A549 (cell line): ENCODE measurements around the gene SLC43A3. TPM values are rescaled to one million over a fixed set of nuclear protein-coding genes. Genes with fewer than 3 reads are reported as not detected.

Experiments used
- ATAC-seq, 2 experiments: fragments of 200-7000 bp in 1 of 2; fragments of >200 bp in 1 of 2; cut with Nextera tagmentation in 1 of 2; cut with Tn5 transposase in 1 of 2; 3 replicates each; pipeline versions ENCODE4 v1.8.0 to v1.9.1; 2018 to 2020; ENCODE audit warnings: mild to moderate bottlenecking in 1 of 2, moderate library complexity in 1 of 2
- CTCF ChIA-PET: fragments of 300-600 bp; sonication (Branson Sonifier 250); formaldehyde crosslinking; extraction: SDS; loops from one replicate; lab custom pipeline; 2021; ENCODE audit warnings: antibody characterized with exemption, inconsistent platforms; lab: Yijun Ruan, JAX
- POLR2A ChIA-PET: fragments of 350-600 bp; formaldehyde crosslinking; extraction: SDS; loops from one replicate; lab custom pipeline; 2021; ENCODE audit warnings: antibody characterized with exemption, inconsistent platforms; lab: Yijun Ruan, JAX
- DNase-seq, 2 experiments: peaks; one replicate each; pipeline versions ENCODE4 v3.0.0 to v3.0.0-alpha.2; 2011 to 2016; ENCODE audit warnings: low read depth in 1 of 2, low spot score in 1 of 2
- FAIRE-seq: peaks from 2 replicates; lab custom pipeline; 2011; peaks lifted over from hg19 to GRCh38; lab: Jason Lieb, UNC
- H3K27ac ChIP-seq, 2 experiments: fragments of >200 bp; sonication (Bioruptor Twin); formaldehyde crosslinking; 3 replicates each; pipeline ENCODE4 v1.5.1; 2016 to 2017
- H3K4me1 ChIP-seq: fragments of >200 bp; sonication (Bioruptor Twin); formaldehyde crosslinking; 3 replicates; pipeline ENCODE4 v1.6.1; 2016
- H3K4me2 ChIP-seq: fragments of >200 bp; sonication (Bioruptor Twin); formaldehyde crosslinking; 3 replicates; pipeline ENCODE4 v1.6.1; 2016
- H3K4me3 ChIP-seq: fragments of >200 bp; sonication (Bioruptor Twin); formaldehyde crosslinking; 3 replicates; pipeline ENCODE4 v1.5.1; 2016
- H3K9me3 ChIP-seq: fragments of >200 bp; sonication (Bioruptor Twin); formaldehyde crosslinking; 3 replicates; pipeline ENCODE4 v1.6.1; 2016
- CHD4 ChIP-seq: fragments of 200-600 bp; sonication (generic); IDR thresholded peaks from 2 replicates; pipeline ENCODE4 v1.6.1; 2016; ENCODE audit warnings: antibody characterized with exemption, mild to moderate bottlenecking, borderline replicate concordance
- E2F6 ChIP-seq: IDR thresholded peaks from 2 replicates; pipeline ENCODE4 v1.6.1; 2012; ENCODE audit warnings: low read depth, borderline replicate concordance
- EP300 ChIP-seq, 2 experiments: fragments of >200 bp; sonication (Bioruptor Twin); formaldehyde crosslinking; IDR thresholded peaks; 2 replicates in 1 of 2; 3 replicates in 1 of 2; pipeline ENCODE4 v1.6.1; 2016 to 2017
- FOSL2 ChIP-seq, 2 experiments: fragments of 450-650 bp in 1 of 2; fragments of >200 bp in 1 of 2; sonication (Bioruptor Twin) in 1 of 2; formaldehyde crosslinking; IDR thresholded peaks; 2 replicates each; pipeline versions ENCODE4 v1.5.0 to v1.6.1; 2016 to 2020; ENCODE audit warnings: mild to moderate bottlenecking in 1 of 2, moderate library complexity in 1 of 2
- FOXS1 ChIP-seq: fragments of 250-450 bp; sonication (Bioruptor Pico); IDR thresholded peaks from 2 replicates; pipeline ENCODE4 v1.5.0; 2020; ENCODE audit warnings: mild to moderate bottlenecking, moderate library complexity
- GATA3 ChIP-seq: IDR thresholded peaks from 2 replicates; pipeline ENCODE4 v1.6.1; 2012; ENCODE audit warnings: borderline replicate concordance
- HOXB5 ChIP-seq: fragments of 250-450 bp; sonication (Bioruptor Pico); IDR thresholded peaks from 2 replicates; pipeline ENCODE4 v1.5.0; 2020; ENCODE audit warnings: mild to moderate bottlenecking, moderate library complexity
- KDM1A ChIP-seq: fragments of 200-600 bp; sonication (generic); IDR thresholded peaks from 2 replicates; pipeline ENCODE4 v1.6.1; 2016; ENCODE audit warnings: low read depth, mild to moderate bottlenecking
- PHF8 ChIP-seq: fragments of 200-600 bp; sonication (generic); IDR thresholded peaks from 2 replicates; pipeline ENCODE4 v1.6.1; 2016; ENCODE audit warnings: low read depth, mild to moderate bottlenecking, antibody characterized with exemption, moderate library complexity, borderline replicate concordance
- POLR2AphosphoS2 ChIP-seq: conservative IDR thresholded peaks from 2 replicates; pipeline ENCODE4 v1.6.1; 2012; ENCODE audit warnings: low read length, improper control_type of control experiment, inconsistent platforms
- SMC3 ChIP-seq: fragments of >200 bp; sonication (Bioruptor Twin); formaldehyde crosslinking; IDR thresholded peaks from 3 replicates; pipeline ENCODE4 v1.6.1; 2018; ENCODE audit warnings: inconsistent platforms
- ZC3H11A ChIP-seq: fragments of 450-650 bp; IDR thresholded peaks from 2 replicates; pipeline ENCODE4 v1.6.1; 2014; ENCODE audit warnings: antibody characterized with exemption, mild to moderate bottlenecking
- WGBS: methylation state at CpG from one replicate; pipeline ENCODE4 v1.1.6; 2017; ENCODE audit errors: missing lambda C conversion rate; 5-methylcytosine and 5-hydroxymethylcytosine counted together
- polyA plus RNA-seq, 4 experiments: library from polyadenylated mRNA; depleted of rRNA in 3 of 4; stranded (reverse); fragments of >200 nt; fragmentation: RNase III in 1 of 4; extraction: RNeasy Plus Mini Kit Qiagen cat#74134 plus additional on column Dnase treatment in 1 of 4; gene quantifications; 2 replicates in 3 of 4; 3 replicates in 1 of 4; pipeline ENCODE4 v1.2.3, GENCODE V29; 2011 to 2017
- TF ChIP-seq, protein P1 (sequence below): fragments of 150-350 bp; IDR thresholded peaks from 2 replicates; pipeline ENCODE4 v1.6.1; 2014; ENCODE audit warnings: low read depth, mild to moderate bottlenecking, low read length
- TF ChIP-seq, protein P2 (sequence below): fragments of 450-650 bp; IDR thresholded peaks from 2 replicates; pipeline ENCODE4 v1.6.1; 2014; ENCODE audit warnings: antibody characterized with exemption
- TF ChIP-seq, protein P3 (sequence below): IDR thresholded peaks from 2 replicates; pipeline ENCODE4 v1.6.1; 2012
- TF ChIP-seq, protein P4 (sequence below): fragments of 250-450 bp; sonication (Bioruptor Pico); IDR thresholded peaks from 2 replicates; pipeline ENCODE4 v1.5.0; 2020; ENCODE audit warnings: low read depth, mild to moderate bottlenecking, moderate library complexity

Gene SLC43A3
- polyA plus RNA-seq, 2 of the 4 experiments (the other 2 are of a cell fraction): 0.12 to 0.30 TPM

- TF ChIP-seq, protein P1, sequence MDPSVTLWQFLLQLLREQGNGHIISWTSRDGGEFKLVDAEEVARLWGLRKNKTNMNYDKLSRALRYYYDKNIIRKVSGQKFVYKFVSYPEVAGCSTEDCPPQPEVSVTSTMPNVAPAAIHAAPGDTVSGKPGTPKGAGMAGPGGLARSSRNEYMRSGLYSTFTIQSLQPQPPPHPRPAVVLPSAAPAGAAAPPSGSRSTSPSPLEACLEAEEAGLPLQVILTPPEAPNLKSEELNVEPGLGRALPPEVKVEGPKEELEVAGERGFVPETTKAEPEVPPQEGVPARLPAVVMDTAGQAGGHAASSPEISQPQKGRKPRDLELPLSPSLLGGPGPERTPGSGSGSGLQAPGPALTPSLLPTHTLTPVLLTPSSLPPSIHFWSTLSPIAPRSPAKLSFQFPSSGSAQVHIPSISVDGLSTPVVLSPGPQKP: no peak
- no peak for TF ChIP-seq POLR2AphosphoS2
- no peak for TF ChIP-seq PHF8
- Histone ChIP-seq H3K4me2 (peak overlapping the region; percentile 65), H3K4me1 (peaks cover 38% of the 10 kb centered on the region), H3K9me3 (peaks cover 5% of the 10 kb centered on the region; the same call in 1 of the 3 replicates), H3K4me3 (no peak overlapping the region), H3K27ac (peak overlapping the region; percentile 84 to 88)
- DNase-seq (no peak), FAIRE-seq (no peak), ATAC-seq (peak; percentile 26; a peak in 4 of 6 replicates)
- ChIA-PET POLR2A (no interaction called here), CTCF (interaction anchor here (0.9 to 5.5 kb wide), 14 partner anchors 9 to 1153 kb away, joined by 3 to 33 read pairs (median 5); no protein-coding TSS in a partner anchor)
- WGBS: 73% methylated on average over 5 of the region's 5 CpGs
These were observed 67.5 kb downstream of the SLC43A3 start for GRCh38 chr11:57359396-57359795.

DNA sequence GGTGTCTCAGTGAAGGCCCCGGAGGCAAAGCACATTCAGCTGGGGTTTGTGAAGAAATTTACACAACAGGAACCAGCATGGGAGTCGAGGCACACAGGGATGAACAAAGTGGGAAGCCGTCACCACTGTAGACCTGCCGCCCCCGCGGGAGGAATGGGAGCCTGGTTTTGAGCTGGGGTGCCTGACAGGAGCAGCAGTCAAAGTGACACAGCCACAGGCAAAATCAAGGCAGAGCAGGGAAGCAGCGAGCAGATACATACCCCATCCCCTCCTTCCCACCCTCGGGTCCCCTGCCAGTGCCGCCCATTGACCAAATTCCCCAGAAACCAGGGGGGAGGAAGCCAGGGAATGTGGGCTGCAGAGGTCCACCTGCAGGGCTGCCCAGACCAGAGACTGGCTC, 67.9 kb downstream of the SLC43A3 start:
- H3K9me3 ChIP-seq: peaks cover 5% of the 10 kb centered on the region; the same call in 1 of the 3 replicates
- TF ChIP-seq E2F6: 0 out of 2 replicates have a peak, but pooled peaks have one; percentile 24
- TF ChIP-seq, protein P2, sequence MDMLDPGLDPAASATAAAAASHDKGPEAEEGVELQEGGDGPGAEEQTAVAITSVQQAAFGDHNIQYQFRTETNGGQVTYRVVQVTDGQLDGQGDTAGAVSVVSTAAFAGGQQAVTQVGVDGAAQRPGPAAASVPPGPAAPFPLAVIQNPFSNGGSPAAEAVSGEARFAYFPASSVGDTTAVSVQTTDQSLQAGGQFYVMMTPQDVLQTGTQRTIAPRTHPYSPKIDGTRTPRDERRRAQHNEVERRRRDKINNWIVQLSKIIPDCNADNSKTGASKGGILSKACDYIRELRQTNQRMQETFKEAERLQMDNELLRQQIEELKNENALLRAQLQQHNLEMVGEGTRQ: no peak
- 58% methylated on average over 9 of the region's 9 CpGs for WGBS
- no peak overlapping the region for H3K4me3 ChIP-seq
- H3K4me2 ChIP-seq: peak overlapping the region; percentile 65
- H3K4me1 ChIP-seq: peaks cover 38% of the 10 kb centered on the region
- ChIA-PET POLR2A (no interaction called here), CTCF (interaction anchor here (0.9 to 5.5 kb wide), 11 partner anchors 9 to 1154 kb away, joined by 3 to 33 read pairs (median 5); no protein-coding TSS in a partner anchor)
- ATAC-seq: peak in 1 of 2 experiments; percentile 26; a peak in 3 of 6 replicates
- H3K27ac ChIP-seq: peak overlapping the region; percentile 84 to 88
- FAIRE-seq: no peak
- DNase-seq: no peak

GRCh38 chr11:57358543-57358961, 68.4 kb downstream of the SLC43A3 start:
- TF ChIP-seq, protein P3, sequence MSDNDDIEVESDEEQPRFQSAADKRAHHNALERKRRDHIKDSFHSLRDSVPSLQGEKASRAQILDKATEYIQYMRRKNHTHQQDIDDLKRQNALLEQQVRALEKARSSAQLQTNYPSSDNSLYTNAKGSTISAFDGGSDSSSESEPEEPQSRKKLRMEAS: peak; percentile 41; the same call in 1 of the 2 replicates
- TF ChIP-seq GATA3 (peak; percentile 90), FOSL2 (IDR thresholded peaks at IDR 0.05) (no peak), FOSL2 (CRISPR knock-in tag; IDR thresholded peaks at IDR 0.05) (peak; percentile 74), SMC3 (0 out of 3 replicates have a peak, but pooled peaks have one; percentile 20), HOXB5 (CRISPR knock-in tag) (peak; percentile 93), FOXS1 (CRISPR knock-in tag) (no peak), EP300 (IDR thresholded peaks at IDR 0.05) (peak; percentile 40 to 51; a peak in 2 of 5 replicates), CHD4 (peak; percentile 30; the same call in 1 of the 2 replicates), ZC3H11A (no peak), KDM1A (peak; percentile 38; the same call in 1 of the 2 replicates)
- TF ChIP-seq, protein P4, sequence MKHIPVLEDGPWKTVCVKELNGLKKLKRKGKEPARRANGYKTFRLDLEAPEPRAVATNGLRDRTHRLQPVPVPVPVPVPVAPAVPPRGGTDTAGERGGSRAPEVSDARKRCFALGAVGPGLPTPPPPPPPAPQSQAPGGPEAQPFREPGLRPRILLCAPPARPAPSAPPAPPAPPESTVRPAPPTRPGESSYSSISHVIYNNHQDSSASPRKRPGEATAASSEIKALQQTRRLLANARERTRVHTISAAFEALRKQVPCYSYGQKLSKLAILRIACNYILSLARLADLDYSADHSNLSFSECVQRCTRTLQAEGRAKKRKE (CRISPR knock-in tag): peak; percentile 65; the same call in 1 of the 2 replicates
- TF ChIP-seq, all 56 proteins: peak for 9
- no peak for FAIRE-seq
- peak overlapping the region; percentile 65 for H3K4me2 ChIP-seq
- H3K27ac ChIP-seq: peak overlapping the region; percentile 84 to 88
- CTCF ChIA-PET: interaction anchor here (0.9 to 5.5 kb wide), 12 partner anchors 9 to 1154 kb away, joined by 3 to 33 read pairs (median 5); no protein-coding TSS in a partner anchor
- H3K4me1 ChIP-seq: peaks cover 38% of the 10 kb centered on the region
- peaks cover 5% of the 10 kb centered on the region; the same call in 1 of the 3 replicates for H3K9me3 ChIP-seq
- POLR2A ChIA-PET: interaction anchor here (0.6 kb wide), 1 partner anchor 98 kb away, joined by 3 read pairs; no protein-coding TSS in a partner anchor
- ATAC-seq: peak; percentile 52 to 71
- H3K4me3 ChIP-seq: no peak overlapping the region
- 33% methylated on average over 9 of the region's 9 CpGs for WGBS
- DNase-seq: peak in 1 of 2 experiments; percentile 84
